ENCODE results near the gene KCNJ11. TPM values are rescaled to one million over a fixed set of nuclear protein-coding genes. Genes with fewer than 3 reads are reported as not detected.

KCNJ11 gene
- total and polyA plus RNA-seq, 10 of the 15 experiments (the other 5 are each of a cell fraction or from before 2014, with no cell fraction given), result 0.06 to 0.56 (median 0.21) TPM; not detected in 6

GRCh38 chr11:17354601-17354991 is 33.9 kb downstream of the KCNJ11 start:
- CTCF ChIA-PET, result interaction anchor here (0.8 to 2.8 kb wide), 12 partner anchors 10 to 145 kb away, joined by 3 to 14 read pairs (median 4); no protein-coding TSS in a partner anchor
- TF ChIP-seq SMC3 (IDR thresholded peaks at IDR 0.05; ENCODE audit: borderline replicate concordance, low read length) (peak; percentile 44; the same call in 1 of the 2 replicates), SREBF2 (IDR thresholded peaks at IDR 0.05; ENCODE audit: low read length) (no peak), RUNX3 (IDR thresholded peaks at IDR 0.05; ENCODE audit: low read length) (peak; percentile 49; the same call in 1 of the 2 replicates), CTCF (IDR thresholded peaks at IDR 0.05 in 2 of 3, conservative IDR thresholded peaks at IDR 0.05 in 1 of 3; ENCODE audit: control insufficient read depth in 2 of 3, extremely low read depth in 1 of 3, insufficient read depth in 1 of 3, low read depth in 3 of 3, low read length in 3 of 3) (peak; percentile 49 to 65 (median 53)), MAX (IDR thresholded peaks at IDR 0.05; ENCODE audit: low read depth, low read length) (no peak), TARDBP (IDR thresholded peaks at IDR 0.05; ENCODE audit: borderline replicate concordance) (no peak), ZBTB40 (IDR thresholded peaks at IDR 0.05; ENCODE audit: borderline replicate concordance) (peak; percentile 31; the same call in 1 of the 2 replicates), RAD21 (IDR thresholded peaks at IDR 0.05; ENCODE audit: insufficient read depth, low read depth, low read length) (peak; percentile 28; the same call in 1 of the 2 replicates)
- H3K4me2 ChIP-seq (ENCODE audit: control insufficient read depth, insufficient read depth), result no peak overlapping the region
- no peak overlapping the region for H3K9ac ChIP-seq (ENCODE audit: control insufficient read depth, insufficient read depth, low read length)
- no peak overlapping the region for H3K4me3 ChIP-seq
- no TSS peak for BruUV-seq (replicated peaks)
- H3K27ac ChIP-seq (ENCODE audit: control insufficient read depth, insufficient read depth), result no peak overlapping the region
- in situ Hi-C loops (cut with MboI), result no loop called here
- DNase-seq (ENCODE audit: low read depth, low spot score) (peak; percentile 25), FAIRE-seq (no peak), ATAC-seq (peak; percentile 81)
- no peaks in the 10 kb centered on the region for H3K79me2 ChIP-seq (ENCODE audit: control insufficient read depth, insufficient read depth, low read length)
- H3K27me3 ChIP-seq (replicated peaks in 1 of 2; ENCODE audit: control insufficient read depth in 2 of 2, insufficient read depth in 2 of 2, low read length in 1 of 2), result peaks cover 8 to 11% of the 10 kb centered on the region in 2 experiments; a peak in 3 of 4 replicates
- POLR2A ChIA-PET, result interaction anchor here (0.7 kb wide), 1 partner anchor 20 kb away, joined by 4 read pairs; no protein-coding TSS in a partner anchor
- H3K36me3 ChIP-seq (ENCODE audit: control insufficient read depth in 2 of 2, insufficient read depth in 2 of 2, low read length in 1 of 2), result no peaks in the 10 kb centered on the region
- H3K9me3 ChIP-seq (replicated peaks; ENCODE audit: control insufficient read depth, insufficient read depth, low read length), result no peaks in the 10 kb centered on the region; the same call in 2 of the 3 replicates
- intact Hi-C loops (cut with micrococcal nuclease; ENCODE audit: unreplicated experiment), result no loop called here
- SMC1A ChIA-PET (ENCODE audit: uncharacterized antibody, unreplicated experiment), result interaction anchor here (1.2 to 2.2 kb wide), 5 partner anchors 10 to 132 kb away, joined by 3 to 15 read pairs (median 3); no protein-coding TSS in a partner anchor
- WGBS (ENCODE audit: insufficient coverage, insufficient replicate concordance, low lambda C conversion rate, missing lambda C conversion rate), result 1% methylated on average over 3 of the region's 3 CpGs
- H4K20me1 ChIP-seq (ENCODE audit: control insufficient read depth, insufficient read depth), result no peaks in the 10 kb centered on the region
- peaks cover 12% of the 10 kb centered on the region for H3K4me1 ChIP-seq (ENCODE audit: control insufficient read depth, insufficient read depth, low read length)
- RAD21 ChIA-PET (ENCODE audit: unreplicated experiment), result interaction anchor here (0.6 to 0.9 kb wide), 3 partner anchors 118 to 445 kb away, joined by 4 to 5 read pairs (median 5); no protein-coding TSS in a partner anchor
- H2AFZ ChIP-seq (ENCODE audit: control insufficient read depth, low read depth, low read length), result no peak overlapping the region
